ENCODE results near the gene KLHDC10. TPM values are rescaled to one million over a fixed set of nuclear protein-coding genes. Genes with fewer than 3 reads are reported as not detected.

The KLHDC10 gene
- total RNA-seq, 1 donor from 2014 or later: 35.3 TPM

GRCh38 chr7:130136579-130137167, 66.3 kb downstream of the KLHDC10 start:
- Mint-ChIP-seq H3K4me3 (ENCODE audit: unreplicated experiment) (no peak overlapping the region), H3K27ac (ENCODE audit: unreplicated experiment) (no peak overlapping the region), H3K36me3 (ENCODE audit: unreplicated experiment) (peaks cover 26% of the 10 kb centered on the region), H3K27me3 (ENCODE audit: unreplicated experiment) (no peaks in the 10 kb centered on the region), H3K9me3 (ENCODE audit: unreplicated experiment) (no peaks in the 10 kb centered on the region), H3K4me1 (ENCODE audit: unreplicated experiment) (peaks cover 5% of the 10 kb centered on the region)
- no peak for TF ChIP-seq CTCF (IDR thresholded peaks at IDR 0.05)
- no peak for DNase-seq (ENCODE audit: extremely low spot score, unreplicated experiment)

DNA sequence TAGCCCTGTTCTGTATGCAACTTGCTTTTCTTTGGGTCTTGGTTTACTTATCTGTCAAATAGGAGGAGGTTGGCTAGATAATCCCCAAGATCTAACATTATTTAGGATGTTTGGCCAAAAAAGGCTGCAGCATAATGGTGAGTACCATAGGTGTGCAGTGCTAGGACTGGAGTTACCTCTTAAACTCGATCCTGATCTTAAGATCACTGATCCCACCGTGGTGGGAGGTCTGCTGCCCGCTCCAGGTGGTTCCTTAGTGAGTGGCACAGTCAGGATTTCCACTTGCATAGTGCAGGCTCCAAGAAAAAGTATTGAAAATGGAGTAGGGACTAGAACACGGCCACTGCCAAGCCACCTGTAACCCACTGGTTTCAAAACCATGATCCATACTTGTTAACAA, 66.9 kb downstream of the KLHDC10 start:
- no peak for DNase-seq (ENCODE audit: extremely low spot score, unreplicated experiment)
- H3K36me3 Mint-ChIP-seq (ENCODE audit: unreplicated experiment): peaks cover 23% of the 10 kb centered on the region
- no peaks in the 10 kb centered on the region for H3K9me3 Mint-ChIP-seq (ENCODE audit: unreplicated experiment)
- no peak overlapping the region for H3K27ac Mint-ChIP-seq (ENCODE audit: unreplicated experiment)
- peaks cover 7% of the 10 kb centered on the region for H3K4me1 Mint-ChIP-seq (ENCODE audit: unreplicated experiment)
- H3K27me3 Mint-ChIP-seq (ENCODE audit: unreplicated experiment): no peaks in the 10 kb centered on the region
- no peak overlapping the region for H3K4me3 Mint-ChIP-seq (ENCODE audit: unreplicated experiment)
- TF ChIP-seq CTCF (IDR thresholded peaks at IDR 0.05): no peak

GRCh38 chr7:130139193-130139960, 69.0 kb downstream of the KLHDC10 start:
- no peak for TF ChIP-seq CTCF (IDR thresholded peaks at IDR 0.05)
- peaks cover 17% of the 10 kb centered on the region for H3K36me3 Mint-ChIP-seq (ENCODE audit: unreplicated experiment)
- peak overlapping the region; percentile 23 for H3K27ac Mint-ChIP-seq (ENCODE audit: unreplicated experiment)
- H3K27me3 Mint-ChIP-seq (ENCODE audit: unreplicated experiment): no peaks in the 10 kb centered on the region
- no peak overlapping the region for H3K4me3 Mint-ChIP-seq (ENCODE audit: unreplicated experiment)
- DNase-seq (ENCODE audit: extremely low spot score, unreplicated experiment): peak; percentile 73
- no peaks in the 10 kb centered on the region for H3K9me3 Mint-ChIP-seq (ENCODE audit: unreplicated experiment)
- H3K4me1 Mint-ChIP-seq (ENCODE audit: unreplicated experiment): peaks cover 10% of the 10 kb centered on the region

DNA sequence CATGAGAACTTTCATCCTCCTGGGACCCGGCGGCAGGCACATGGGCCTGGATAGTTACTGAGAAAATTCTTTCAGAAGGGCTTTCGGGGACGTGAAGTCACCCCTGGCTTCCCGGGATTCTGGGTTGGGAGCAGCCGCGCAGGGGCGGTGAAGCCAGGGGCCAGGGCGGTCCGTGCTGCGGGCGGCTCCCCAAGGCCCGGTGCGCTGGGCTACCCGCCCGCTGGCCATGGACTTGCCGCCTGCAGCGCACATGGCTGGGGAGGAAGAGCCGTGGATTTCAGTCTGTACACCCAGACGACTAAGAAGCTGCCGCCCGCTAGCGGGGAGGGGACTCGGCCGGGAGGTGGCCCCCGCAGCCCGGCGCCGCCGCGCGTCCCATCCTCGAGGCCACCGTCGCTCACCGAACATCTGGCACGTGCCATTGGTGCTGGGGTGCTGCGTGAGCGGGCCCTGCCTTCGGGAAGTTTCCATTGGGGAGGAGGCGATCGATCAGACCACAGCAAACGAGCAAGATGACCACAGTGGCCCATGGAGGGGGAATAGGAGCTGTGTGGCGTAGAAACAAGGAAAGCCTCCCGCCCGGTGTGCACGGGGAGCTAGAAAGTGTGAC, 70.3 kb downstream of the KLHDC10 start:
- no peak for TF ChIP-seq CTCF (IDR thresholded peaks at IDR 0.05)
- Mint-ChIP-seq H3K9me3 (ENCODE audit: unreplicated experiment) (no peaks in the 10 kb centered on the region), H3K4me1 (ENCODE audit: unreplicated experiment) (peaks cover 15% of the 10 kb centered on the region), H3K27ac (ENCODE audit: unreplicated experiment) (peak overlapping the region; percentile 44), H3K4me3 (ENCODE audit: unreplicated experiment) (peak overlapping the region; percentile 10), H3K36me3 (ENCODE audit: unreplicated experiment) (peaks cover 14% of the 10 kb centered on the region), H3K27me3 (ENCODE audit: unreplicated experiment) (no peaks in the 10 kb centered on the region)
- peak; percentile 84 for DNase-seq (ENCODE audit: extremely low spot score, unreplicated experiment)
